ENCODE data around the gene DALRD3. TPM values are rescaled to one million over a fixed set of nuclear protein-coding genes. Genes with fewer than 3 reads are reported as not detected.

The DALRD3 gene
- total RNA-seq, 1 donor from 2014 or later = 19.0 TPM

- no peak for TF ChIP-seq CTCF (IDR thresholded peaks at IDR 0.05)
- DNase-seq (no peak), ATAC-seq (no peak)
- Histone ChIP-seq H3K27me3 (no peaks in the 10 kb centered on the region), H3K4me1 (peaks cover 24% of the 10 kb centered on the region), H3K4me3 (no peak overlapping the region), H3K36me3 (peaks cover 30% of the 10 kb centered on the region), H3K27ac (no peak overlapping the region), H3K9me3 (no peaks in the 10 kb centered on the region)
- intact Hi-C loops (cut with DNase I) = no loop called here
These were observed 1.8 kb downstream of the DALRD3 start for GRCh38 chr3:49016414-49017228.

- Histone ChIP-seq H3K4me1 (peaks cover 24% of the 10 kb centered on the region), H3K27me3 (no peaks in the 10 kb centered on the region), H3K36me3 (peaks cover 30% of the 10 kb centered on the region), H3K27ac (no peak overlapping the region), H3K4me3 (no peak overlapping the region), H3K9me3 (no peaks in the 10 kb centered on the region)
- no peak for ATAC-seq
- TF ChIP-seq CTCF (IDR thresholded peaks at IDR 0.05) = no peak
- intact Hi-C loops (cut with DNase I) = no loop called here
- no peak for DNase-seq
These were observed 2.6 kb downstream of the DALRD3 start for GRCh38 chr3:49015765-49016164.

- no peaks in the 10 kb centered on the region for H3K27me3 ChIP-seq
- DNase-seq (no peak), ATAC-seq (no peak)
- H3K36me3 ChIP-seq = peaks cover 30% of the 10 kb centered on the region
- H3K27ac ChIP-seq = no peak overlapping the region
- intact Hi-C loops (cut with DNase I) = no loop called here
- H3K4me3 ChIP-seq = no peak overlapping the region
- peaks cover 19% of the 10 kb centered on the region for H3K4me1 ChIP-seq
- no peak for TF ChIP-seq CTCF (IDR thresholded peaks at IDR 0.05)
- H3K9me3 ChIP-seq = no peaks in the 10 kb centered on the region
These were observed 3.3 kb downstream of the DALRD3 start for GRCh38 chr3:49015072-49015471.

- DNase-seq = no peak
- intact Hi-C loops (cut with DNase I) = no loop called here
These were observed 4.4 kb downstream of the DALRD3 start for GRCh38 chr3:49013738-49014660.

More at GRCh38 chr3:49013738-49014660, 4.4 kb downstream of the DALRD3 start:
- peak; percentile 36 for ATAC-seq
- no peak overlapping the region for H3K27ac ChIP-seq
- H3K27me3 ChIP-seq = no peaks in the 10 kb centered on the region
- H3K4me1 ChIP-seq = peaks cover 10% of the 10 kb centered on the region
- H3K4me3 ChIP-seq = no peak overlapping the region
- no peaks in the 10 kb centered on the region for H3K9me3 ChIP-seq
- H3K36me3 ChIP-seq = peaks cover 30% of the 10 kb centered on the region
- TF ChIP-seq CTCF (IDR thresholded peaks at IDR 0.05) = peak; percentile 44
